NCI-H2029 (cell line): ENCODE results near the gene DISC1.

Source experiments
- DNase-seq: peaks from one replicate; lab custom pipeline; 2025; lab: John Stamatoyannopoulos, UW

The DISC1 gene

DNA sequence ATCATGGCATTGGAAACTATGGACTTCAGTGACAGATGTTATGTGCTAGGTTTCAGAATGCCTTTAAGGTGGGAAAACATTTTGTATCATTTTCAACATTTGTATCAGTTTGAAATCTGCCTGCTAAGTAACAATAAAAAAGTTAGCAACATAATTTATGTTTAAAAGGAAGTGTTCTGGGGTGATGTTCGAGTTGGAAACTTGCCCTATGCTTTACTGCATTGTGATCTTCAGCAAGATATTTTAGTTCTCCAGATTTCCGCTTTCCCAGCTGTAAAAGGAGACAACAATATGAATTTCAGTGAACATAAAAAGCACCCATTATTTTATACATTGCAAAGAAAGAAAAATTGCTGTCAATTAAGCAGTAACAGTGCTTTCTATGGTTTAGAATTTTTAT, 187.4 kb downstream of the DISC1 start:
- DNase-seq = no peak

DNA sequence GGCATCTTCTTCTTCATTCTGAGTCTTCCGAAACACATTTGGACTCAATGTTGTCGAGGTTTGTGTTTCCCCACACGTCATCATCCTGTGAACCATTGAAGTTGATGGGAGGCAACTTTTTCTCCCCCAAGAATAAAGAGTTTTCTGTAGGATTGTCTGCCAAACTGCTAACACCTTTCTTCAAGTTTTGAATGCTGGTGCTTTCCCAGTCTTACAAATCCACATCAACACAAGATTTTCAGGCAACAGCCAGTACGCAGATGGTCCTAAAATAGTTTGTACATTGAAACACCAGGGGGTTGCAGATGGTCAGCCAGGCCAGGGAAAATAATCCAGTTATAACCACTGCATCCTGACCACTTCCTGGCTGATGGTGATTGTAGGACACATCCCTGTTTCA, 187.9 kb downstream of the DISC1 start:
- DNase-seq = no peak

DNA sequence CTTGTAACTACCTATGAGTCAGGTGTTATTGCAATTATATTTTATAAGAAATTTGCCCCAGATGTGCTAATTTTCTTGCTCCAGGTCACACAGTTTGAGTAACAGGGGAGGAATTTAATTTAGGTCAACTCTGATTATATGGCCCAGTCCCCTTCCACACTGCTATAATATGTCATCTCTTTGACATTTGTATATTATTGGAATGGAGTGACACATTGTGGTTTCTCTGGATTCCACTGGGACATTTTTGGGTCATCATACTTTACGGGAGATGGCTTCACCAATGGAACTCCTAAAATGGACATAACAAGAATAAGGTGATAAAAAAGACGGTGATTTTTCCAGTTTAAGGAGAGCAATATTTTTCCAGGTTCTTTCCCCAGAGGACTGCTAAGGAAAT, 191.2 kb downstream of the DISC1 start:
- DNase-seq = no peak

DNA sequence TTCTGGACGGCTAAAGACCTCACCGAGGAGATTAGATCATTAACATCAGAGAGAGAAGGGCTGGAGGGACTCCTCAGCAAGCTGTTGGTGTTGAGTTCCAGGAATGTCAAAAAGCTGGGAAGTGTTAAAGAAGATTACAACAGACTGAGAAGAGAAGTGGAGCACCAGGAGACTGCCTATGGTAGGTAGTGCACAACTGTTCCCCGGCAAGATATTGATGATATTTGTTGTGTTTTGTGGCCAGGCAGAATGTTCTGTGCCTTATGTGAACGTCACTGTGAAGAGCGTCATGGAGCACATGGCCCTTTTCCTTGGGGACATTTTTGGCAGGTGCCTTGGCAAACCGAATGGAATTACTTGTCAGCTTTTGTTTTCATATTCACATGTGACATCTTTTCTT, 191.7 kb downstream of the DISC1 start:
- no peak for DNase-seq

DNA sequence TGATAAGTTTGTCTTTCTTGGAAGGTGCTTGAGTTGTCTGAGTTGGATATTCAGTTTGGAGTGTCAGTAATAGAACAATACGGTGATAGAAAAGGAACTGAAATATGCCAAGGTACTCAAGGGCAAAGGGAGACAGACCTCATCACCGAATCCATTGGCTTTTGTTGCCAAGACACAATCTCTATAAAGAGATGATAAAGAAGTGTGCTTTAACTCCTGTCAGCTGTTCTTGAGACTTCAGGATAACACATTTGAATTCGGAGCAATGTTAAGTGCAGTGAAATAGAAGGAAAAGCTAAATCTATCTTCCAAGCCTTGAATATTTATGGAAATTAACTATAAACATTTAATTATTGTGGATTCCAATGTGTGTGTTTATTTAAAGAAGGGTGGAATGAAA, 194.7 kb downstream of the DISC1 start:
- DNase-seq = no peak

DNA sequence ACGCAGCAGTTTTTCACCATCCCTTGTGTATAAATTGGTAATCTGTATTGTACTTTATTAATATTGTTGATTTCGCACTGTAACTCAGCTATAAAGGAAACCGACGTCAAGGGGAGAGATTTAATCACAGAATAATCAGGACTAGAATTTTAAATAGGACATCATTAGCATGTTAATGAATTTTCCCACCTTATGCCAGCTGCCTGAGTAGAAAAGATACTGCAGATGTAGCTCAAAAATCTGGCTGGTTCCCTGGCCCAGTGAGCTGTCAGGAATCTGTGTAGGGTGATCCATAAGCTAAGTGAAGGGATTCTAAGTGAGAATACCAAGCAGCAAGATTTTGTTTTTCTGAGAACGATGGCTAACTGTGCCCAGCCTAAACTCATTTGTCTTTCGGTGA, 195.5 kb downstream of the DISC1 start:
- DNase-seq = no peak

DNA sequence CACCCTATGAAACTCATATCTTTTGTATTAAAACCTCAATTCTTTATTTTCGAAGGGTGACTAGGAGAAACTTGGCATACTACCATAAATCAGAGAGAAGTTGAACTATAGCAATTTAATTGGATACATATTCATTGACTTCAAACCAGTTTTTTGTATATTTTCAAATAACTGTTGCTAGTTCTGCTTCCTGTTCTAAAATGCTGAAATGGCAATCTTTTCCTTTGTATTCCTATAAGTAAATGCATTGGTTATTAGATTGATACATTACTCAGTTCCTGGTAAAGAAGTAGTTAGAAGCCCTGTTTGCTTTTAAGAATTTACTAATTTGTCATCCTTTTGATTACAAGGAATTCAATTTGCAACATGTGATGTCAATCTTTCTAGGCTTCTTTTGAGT, 200.0 kb downstream of the DISC1 start:
- no peak for DNase-seq

DNA sequence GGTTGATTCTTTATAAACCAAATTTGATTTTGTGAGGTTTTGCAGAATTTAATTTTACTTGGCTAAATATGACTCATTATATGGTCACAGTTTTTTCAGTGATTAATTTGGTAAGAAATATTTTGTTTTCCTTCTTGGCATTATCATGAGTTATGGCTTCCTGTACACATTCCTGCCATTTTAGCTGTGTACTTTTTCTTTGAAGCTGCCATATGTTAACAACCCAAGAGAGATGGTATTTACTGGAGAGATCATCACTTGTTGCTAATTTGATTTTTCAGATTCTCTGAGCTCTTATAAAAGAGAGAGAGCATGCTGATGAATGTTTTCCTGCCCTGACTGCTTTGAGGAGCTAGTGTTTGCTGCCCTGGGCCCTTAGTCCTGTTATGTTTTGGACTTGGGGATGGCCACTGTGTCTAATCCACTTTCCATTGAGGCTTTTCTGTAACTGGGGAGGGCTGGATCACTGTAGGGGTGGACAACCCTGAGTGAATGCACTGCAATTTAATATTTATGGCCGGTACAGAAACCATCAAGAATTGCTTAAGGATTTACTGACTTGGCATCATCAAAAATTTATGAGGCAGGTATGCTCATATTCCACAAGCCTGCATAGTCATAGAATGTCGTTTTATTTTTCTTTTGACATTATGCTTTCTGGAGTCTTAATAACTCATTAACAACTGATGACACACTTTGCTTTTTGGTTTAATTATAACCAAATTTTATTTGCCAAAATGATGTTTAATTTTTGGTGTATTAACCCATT, 200.9 kb downstream of the DISC1 start:
- no peak for DNase-seq

DNA sequence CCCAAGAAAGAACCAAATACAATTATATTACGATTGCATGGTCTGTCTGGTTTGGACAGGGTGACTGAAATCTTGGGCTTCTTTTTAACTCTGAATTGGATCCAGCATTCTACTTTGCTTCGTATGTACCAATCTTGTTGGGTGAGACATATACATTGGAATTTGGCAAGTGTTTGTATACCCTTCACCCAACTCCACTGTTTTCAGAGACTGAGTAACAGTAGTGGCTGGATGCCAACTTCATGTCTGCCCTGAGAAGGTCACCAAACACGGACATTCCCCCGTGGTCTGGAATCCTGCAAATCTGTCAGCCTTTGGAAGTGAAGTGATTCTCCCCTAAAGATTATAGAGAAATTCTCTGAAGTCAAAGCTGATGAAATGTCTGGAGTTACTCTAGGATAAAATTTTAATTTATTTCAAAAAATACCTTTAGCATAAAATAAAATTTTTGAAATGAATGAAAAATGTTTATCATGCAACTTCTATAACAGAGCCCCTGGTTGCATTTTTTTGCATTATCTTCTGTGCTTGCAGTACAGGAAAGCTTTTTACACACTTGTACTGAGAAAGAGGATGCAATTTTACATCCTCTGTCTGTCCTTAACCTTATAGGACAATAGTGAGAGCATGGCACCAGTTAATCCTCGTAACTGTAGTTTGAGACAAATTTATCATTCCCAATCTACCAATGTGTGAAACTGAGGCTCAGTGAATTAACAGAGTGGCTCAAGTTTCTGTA, 201.8 kb downstream of the DISC1 start:
- no peak for DNase-seq

DNA sequence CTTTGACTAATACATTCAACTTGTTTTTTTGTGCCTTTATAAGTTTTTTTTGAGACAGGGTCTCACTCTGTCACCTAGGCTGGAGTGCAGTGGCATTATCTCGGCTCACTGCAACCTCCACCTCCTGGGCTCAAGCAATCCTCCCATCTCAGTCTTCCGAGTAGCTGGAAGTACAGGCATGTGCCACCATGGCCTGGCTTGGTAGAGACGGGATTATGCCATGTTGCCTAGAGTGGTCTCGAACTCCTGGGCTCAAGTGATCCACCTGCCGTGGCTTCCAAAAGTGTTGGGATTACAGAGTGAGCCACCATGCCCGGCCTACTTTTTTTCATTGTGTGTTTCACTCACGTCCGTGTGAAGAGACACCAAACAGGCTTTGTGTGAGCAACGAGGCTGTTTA, 202.7 kb downstream of the DISC1 start:
- no peak for DNase-seq

DNA sequence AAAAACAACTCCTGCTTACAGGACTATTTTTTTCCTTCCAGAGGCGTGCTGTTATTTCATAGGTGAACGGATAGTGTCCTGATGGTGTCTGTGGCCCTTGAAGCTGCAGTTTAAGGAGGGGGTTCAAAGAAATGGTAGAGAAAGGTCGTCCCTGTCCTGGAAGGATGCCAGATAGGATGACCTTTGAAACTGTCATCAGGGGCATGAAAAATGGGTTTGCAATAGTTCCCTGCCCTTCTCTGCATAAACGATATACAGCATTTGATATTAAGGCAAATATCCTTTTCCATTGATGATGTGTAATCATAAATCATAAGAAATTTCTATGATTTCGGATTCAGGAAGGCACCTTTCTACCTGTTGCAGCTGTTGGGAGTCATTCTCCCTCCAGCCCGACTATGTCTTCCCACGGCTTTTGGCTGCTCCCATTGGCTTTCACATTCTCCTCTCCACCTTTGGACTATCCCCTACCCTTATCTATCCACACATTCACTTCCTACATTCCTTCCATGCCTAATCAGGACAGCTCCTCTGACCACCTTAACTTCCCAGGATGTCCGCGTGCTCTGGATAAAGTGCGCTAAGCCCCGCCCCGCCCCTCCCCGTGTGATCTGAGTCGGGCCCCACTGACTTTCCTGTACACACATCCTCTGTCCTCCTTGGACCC, 209.8 kb downstream of the DISC1 start:
- DNase-seq = no peak

DNA sequence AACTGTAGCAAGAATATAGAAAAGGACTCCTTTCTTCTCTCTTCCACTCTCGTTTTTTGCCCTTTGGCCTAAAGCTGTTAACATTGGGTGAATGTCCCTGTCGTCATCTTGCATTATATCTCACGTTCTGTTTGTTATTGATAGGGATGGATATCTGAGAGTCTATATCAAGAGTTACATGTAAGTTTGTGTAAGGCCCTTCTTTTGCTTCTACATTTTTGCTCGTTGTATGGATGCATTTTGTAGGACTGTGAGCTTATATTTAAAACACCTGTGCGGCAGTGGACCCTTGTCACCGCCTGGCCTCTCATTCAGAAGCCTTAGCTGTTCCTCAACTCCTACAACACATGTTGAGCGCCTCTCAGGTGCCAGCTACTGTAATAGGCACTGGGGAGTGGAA, 211.9 kb downstream of the DISC1 start:
- DNase-seq = no peak

DNA sequence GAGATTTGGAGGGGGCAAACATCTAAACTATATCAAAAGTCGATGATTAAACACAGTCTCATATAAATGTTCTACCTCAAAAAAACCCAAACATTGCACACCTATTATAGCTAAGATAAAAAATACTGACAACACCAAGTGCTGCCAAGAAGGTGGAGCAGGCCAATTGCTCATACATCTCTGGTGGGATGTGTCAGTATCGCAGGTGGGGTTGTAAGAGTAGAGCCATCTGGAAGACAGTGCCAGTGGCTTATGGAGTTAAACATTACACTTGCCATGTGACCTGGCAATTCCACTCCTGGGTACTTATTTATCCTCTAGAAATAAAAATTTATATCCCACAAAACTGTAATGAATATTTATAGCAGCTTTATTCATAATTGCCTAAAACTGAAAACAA, 213.4 kb downstream of the DISC1 start:
- no peak for DNase-seq

DNA sequence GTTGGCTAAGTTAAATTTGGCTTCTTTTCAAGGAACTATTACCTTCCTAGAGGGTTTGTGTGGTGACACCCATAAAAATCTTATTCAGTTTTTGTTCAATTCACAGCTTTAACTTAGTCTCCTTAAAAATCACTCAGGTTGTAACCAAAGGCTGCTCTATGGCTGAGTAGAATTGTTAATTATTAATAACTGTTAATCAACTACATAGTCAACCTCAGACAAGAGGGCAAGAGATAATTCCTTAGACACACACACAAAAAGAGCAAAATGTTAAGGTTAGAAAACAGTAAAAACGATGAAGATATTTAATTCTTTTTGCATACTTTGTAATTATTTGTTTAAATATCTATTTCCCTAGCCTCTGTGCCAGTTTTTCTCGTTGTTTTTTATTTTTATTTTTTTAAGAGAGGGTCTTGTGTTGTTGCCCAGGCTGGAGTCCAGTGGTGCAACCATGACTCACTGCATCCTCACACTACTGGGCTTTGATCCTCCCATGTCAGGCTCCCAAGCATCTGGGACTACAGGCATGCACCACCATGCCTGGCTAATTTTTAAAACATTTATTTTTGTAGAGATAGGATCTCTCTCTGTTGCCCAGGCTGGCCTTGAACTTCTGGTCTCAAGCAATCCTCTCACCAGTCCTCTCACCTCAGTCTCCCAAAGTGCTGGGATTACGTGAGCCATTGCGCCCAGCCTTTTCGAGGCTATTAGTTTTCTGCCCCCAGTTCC, 215.2 kb downstream of the DISC1 start:
- no peak for DNase-seq

DNA sequence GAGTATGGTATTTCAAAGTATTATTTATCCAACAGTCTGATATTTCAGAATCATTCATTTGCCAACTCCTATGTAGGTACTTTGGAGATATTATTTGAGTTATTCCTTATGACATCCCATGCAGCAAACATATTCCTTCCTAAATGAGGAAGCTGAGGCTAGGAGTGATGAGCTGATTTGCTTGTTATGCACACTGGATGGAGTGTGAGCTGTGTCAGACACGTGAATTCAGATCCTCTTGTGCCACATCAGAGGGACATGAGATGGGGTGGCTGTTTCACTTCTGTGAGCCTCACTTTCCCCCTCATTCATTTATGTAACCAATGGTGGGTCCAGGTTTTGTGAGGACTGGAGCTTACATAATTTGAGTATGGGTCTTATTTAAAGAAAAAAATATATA, 215.9 kb downstream of the DISC1 start:
- no peak for DNase-seq

DNA sequence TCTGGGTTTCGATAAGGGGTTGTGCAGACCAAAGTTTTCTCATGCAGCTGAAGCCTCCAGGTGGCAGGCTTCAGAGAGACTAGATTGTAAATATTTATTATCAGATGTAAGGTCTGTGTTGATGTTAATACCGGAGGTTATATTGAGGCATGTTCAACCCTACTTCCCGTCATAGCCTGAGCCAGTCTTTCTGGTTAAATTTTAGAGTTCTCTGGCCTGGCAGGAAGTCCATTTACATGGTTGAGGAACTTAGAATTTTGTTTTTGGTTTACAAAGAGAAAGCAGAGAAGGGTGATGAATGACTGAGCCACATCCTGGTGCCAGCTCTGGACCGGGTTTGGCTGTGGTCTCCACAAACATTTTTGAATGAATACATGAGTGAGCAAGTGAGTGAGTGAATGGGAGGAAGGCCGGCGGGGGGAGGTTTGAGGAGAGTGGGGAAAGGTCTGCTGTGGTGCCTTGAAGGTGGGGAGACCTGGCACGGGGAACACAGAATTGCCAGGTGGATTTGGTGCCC, 218.5 kb downstream of the DISC1 start:
- DNase-seq = no peak

DNA sequence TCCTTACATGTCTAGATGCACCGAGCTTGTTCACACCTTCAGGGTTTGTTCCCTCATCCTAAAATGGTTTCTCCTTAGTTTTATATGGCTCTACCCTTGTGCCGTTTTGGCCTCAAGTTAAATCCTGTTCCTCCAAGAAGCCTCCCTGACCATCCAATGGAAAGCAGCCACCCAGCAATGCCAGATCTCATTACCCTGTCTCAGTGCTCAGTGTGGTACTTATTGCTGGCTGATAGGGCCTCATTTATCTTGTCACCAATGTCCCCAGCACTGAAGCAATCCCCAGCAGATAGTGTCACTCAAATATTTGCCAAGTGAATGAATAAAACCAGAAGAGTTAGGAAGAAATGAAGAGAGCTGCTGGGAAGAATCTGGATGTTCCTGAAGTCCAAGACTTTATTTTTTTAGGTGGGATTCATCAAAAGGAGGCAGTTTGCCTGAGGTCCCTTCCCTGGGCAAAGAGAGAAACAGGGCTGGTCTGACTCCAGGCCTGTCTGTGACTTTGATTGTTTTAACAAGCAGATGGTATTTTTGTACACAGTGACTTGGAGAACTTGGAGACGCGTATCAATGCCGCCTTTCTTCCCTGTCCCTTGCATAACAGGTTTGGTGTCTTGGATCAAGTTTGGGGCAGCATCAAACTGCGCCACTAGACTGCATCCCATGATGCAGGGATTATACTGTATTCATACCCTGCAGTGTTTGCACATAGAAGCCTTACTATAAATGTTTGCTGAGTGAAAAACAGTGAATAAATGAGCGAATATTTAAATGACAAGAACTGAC, 221.2 kb downstream of the DISC1 start:
- no peak for DNase-seq

DNA sequence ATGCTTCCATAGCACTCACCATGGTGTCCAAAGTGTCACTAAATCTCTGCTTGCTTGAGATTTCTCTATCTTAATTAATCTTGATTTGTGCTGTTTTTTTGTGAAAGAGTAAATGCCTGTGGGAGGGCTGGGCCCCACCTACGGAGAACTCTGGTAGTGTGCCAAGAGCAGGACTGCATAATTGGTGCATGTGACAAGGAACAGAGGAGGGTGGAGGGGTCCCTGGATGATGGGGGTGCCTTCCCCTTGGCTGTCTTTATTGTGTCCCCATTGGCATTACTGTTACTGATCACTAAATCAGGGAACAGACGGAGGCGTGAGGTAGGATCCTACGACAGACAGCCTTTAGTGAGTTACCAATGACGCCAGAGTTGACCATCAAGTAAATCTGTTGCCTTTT, 223.4 kb downstream of the DISC1 start:
- no peak for DNase-seq

DNA sequence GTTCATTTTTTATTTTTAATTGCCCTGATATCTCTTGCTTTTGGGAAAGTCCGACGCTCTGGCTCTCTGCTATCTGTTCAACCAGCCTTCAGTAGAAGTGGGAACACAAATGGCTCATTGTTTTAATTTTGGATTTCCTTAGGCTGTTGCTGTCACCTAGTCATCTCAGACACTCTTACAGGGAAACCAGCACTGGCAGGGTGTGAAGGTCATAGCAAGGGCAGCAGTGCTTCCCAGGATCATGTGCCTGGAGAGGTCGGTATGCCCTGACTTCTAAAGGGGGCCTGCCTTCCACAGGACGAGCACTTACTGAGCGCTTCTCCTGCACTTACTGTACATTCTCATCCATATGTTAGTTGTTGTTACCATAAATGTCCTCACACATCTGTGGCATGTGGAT, 224.2 kb downstream of the DISC1 start:
- DNase-seq = no peak

DNA sequence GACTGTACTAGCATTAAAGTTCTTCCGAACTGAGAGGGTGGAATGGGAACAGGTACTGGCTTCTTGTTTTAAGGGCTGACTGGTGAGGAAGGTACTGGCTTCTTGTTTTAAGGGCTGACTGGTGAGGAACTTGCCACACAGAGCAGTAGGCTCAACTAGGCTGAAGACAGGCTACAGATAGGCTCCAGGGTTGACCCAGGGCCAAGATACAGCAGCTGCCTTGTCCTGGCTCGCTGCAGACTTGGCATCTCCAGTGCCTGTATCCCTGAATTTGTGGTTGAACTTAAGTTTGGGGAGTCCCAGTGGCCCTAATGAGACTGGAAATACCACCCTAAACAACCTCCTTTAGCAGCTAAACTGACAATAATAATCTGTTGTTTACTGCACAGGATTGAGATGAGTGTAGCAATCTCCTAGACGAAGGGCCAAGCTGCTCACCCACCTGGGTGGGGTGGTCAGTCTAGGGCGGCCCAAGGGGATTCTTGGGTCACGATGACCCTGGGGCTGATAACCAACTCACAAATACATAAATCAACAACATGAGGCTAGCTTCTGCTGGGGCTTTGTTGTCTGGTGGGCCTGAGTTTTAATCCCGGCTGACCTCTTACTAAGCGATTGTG, 227.1 kb downstream of the DISC1 start:
- DNase-seq = no peak

DNA sequence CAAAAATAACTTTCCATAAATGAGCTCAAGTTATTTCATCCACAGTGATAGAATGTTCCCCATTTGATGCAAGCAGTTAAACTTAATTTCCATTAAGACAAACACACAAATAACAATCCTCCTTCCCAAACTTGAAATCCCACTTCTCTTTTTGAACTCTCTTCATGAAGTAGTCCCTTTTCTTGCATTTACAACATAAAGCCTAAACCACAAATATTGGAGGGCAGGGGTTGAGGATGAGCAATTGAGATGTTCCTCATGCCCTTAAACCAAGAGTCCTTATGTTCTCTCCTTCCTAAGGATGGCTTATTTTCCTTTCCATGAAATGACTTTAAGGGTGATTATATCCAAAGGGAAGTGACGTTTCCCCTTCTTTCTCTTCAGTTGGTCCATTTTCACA, 228.8 kb downstream of the DISC1 start:
- no peak for DNase-seq
